Suprapubic skin (tissue), 3 donors: ENCODE data around the gene ANKFN1.

Source experiments
- POLR2AphosphoS5 ChIP-seq, 3 donors: sonication (generic); formaldehyde crosslinking; IDR thresholded peaks; one replicate each; pipeline ENCODE4 v1.6.1; 2017; ENCODE audit warnings: antibody characterized with exemption in 3 of 3
- TF ChIP-seq, protein P1 (sequence below), 2 donors: fragments of 200-600 bp in 1 of 2; fragments of 450-650 bp in 1 of 2; sonication (generic) in 1 of 2; IDR thresholded peaks; one replicate each; pipeline ENCODE4 v1.5.1; 2016 to 2019; ENCODE audit warnings: antibody characterized with exemption in 2 of 2, mild to moderate bottlenecking in 1 of 2, moderate library complexity in 1 of 2

DNA sequence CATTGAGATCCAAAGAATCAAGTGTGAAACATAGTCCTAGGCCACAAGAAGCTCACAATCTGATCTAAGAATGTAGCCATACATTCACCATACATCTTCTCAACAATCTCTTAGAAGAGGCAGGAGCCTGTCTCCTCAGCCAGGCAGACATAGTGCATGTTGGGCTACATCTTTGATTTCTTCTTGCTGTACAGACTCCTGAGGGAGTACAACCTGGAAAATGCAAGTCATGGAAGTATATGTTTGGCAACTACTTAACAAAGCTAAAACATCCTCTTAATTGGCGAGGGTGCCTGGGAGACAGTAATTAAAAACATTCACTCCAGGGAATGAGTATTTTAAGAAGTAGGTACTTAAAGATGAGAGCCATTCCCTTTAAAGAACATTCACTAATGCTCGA is 361.0 kb downstream of the ANKFN1 start:
- TF ChIP-seq POLR2AphosphoS5 (IDR thresholded peaks at IDR 0.05), result no peak
- TF ChIP-seq, protein P1, sequence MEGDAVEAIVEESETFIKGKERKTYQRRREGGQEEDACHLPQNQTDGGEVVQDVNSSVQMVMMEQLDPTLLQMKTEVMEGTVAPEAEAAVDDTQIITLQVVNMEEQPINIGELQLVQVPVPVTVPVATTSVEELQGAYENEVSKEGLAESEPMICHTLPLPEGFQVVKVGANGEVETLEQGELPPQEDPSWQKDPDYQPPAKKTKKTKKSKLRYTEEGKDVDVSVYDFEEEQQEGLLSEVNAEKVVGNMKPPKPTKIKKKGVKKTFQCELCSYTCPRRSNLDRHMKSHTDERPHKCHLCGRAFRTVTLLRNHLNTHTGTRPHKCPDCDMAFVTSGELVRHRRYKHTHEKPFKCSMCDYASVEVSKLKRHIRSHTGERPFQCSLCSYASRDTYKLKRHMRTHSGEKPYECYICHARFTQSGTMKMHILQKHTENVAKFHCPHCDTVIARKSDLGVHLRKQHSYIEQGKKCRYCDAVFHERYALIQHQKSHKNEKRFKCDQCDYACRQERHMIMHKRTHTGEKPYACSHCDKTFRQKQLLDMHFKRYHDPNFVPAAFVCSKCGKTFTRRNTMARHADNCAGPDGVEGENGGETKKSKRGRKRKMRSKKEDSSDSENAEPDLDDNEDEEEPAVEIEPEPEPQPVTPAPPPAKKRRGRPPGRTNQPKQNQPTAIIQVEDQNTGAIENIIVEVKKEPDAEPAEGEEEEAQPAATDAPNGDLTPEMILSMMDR (IDR thresholded peaks at IDR 0.05), result no peak
